HCT116 (cell line): ENCODE data around the gene VTI1A. TPM values are rescaled to one million over a fixed set of nuclear protein-coding genes. Genes with fewer than 3 reads are reported as not detected.

Experiments used
- ATAC-seq: fragments of 200-7000 bp; cut with Tn5 transposase; 2 replicates; pipeline ENCODE4 v1.9.1; 2020; ENCODE audit warnings: mild to moderate bottlenecking, moderate library complexity
- BruUV-seq: library from RNA; stranded (reverse); fragments of 400-500 nt; replicated peaks from 2 replicates; lab custom pipeline; 2021; lab: Mats Ljungman, UMichigan
- CTCF ChIA-PET: fragments of 300-600 bp; sonication (Branson Sonifier 250); formaldehyde crosslinking; loops from one replicate; lab custom pipeline; 2021; ENCODE audit warnings: antibody characterized with exemption; lab: Charles Lee
- POLR2A ChIA-PET: fragments of 300-600, 350-600 bp; sonication (Branson Sonifier 250); formaldehyde crosslinking; loops from one replicate; lab custom pipeline; 2021; ENCODE audit warnings: antibody characterized with exemption; lab: Charles Lee
- RAD21 ChIA-PET, 2 experiments: fragments of 300-600 bp; sonication (Branson Sonifier 250); formaldehyde crosslinking; loops; one replicate each; lab custom pipeline; 2023; ENCODE audit warnings: low total read pairs in 2 of 2; ENCODE audit not compliant: uncharacterized antibody in 2 of 2, unreplicated experiment in 2 of 2, low non-redundant PET in 1 of 2; lab: Charles Lee
- DNase-seq: peaks from one replicate; pipeline ENCODE4 v3.0.0-alpha.2; 2010; ENCODE audit warnings: low read depth, low spot score
- H2AFZ ChIP-seq: fragments of 200-600 bp; shearing (Covaris generic), sonication (generic); 2 replicates; pipeline ENCODE4 v1.6.1; 2017; ENCODE audit warnings: low read depth, mixed run types, mixed read lengths, antibody characterized with exemption, low read length; ENCODE audit not compliant: poor library complexity, severe bottlenecking
- H3K27ac ChIP-seq: 2 replicates; pipeline ENCODE4 v1.5.1; 2012; ENCODE audit warnings: low read depth, low read length
- H3K27me3 ChIP-seq: fragments of 200-600 bp; sonication (generic); 2 replicates; pipeline ENCODE4 v1.6.1; 2016; ENCODE audit warnings: mixed run types, low read length, mixed read lengths; ENCODE audit not compliant: insufficient read depth
- H3K36me3 ChIP-seq, 2 experiments: fragments of 200-500 bp in 1 of 2; fragments of 200-600 bp in 1 of 2; sonication (Bioruptor generic) in 1 of 2; sonication (generic) in 1 of 2; 2 replicates each; pipeline versions ENCODE4 v1.5.1 to v1.6.1; 2014 to 2016; ENCODE audit warnings: low read length in 2 of 2, inconsistent platforms in 1 of 2, mixed read lengths in 1 of 2, mixed run types in 1 of 2; ENCODE audit not compliant: insufficient read depth in 2 of 2, control insufficient read depth in 1 of 2
- H3K4me1 ChIP-seq, 2 experiments: fragments of 200-600 bp in 1 of 2; sonication (generic) in 1 of 2; 2 replicates each; pipeline versions ENCODE4 v1.5.1 to v1.6.1; 2012 to 2017; ENCODE audit warnings: low read length in 2 of 2, inconsistent platforms in 1 of 2, mild to moderate bottlenecking in 1 of 2, mixed read lengths in 1 of 2, mixed run types in 1 of 2, moderate library complexity in 1 of 2; ENCODE audit not compliant: insufficient read depth in 2 of 2, control insufficient read depth in 1 of 2
- H3K4me2 ChIP-seq: fragments of 200-600 bp; sonication (generic); 2 replicates; pipeline ENCODE4 v1.6.1; 2017; ENCODE audit warnings: mixed run types, low read length, mixed read lengths
- H3K4me3 ChIP-seq, 2 experiments: fragments of 200-600 bp in 1 of 2; sonication (generic) in 1 of 2; replicated peaks in 1 of 2; 2 replicates each; pipeline ENCODE4 v1.5.1; 2011 to 2016; ENCODE audit warnings: low read length in 2 of 2, control low read depth in 1 of 2, low read depth in 1 of 2, mild to moderate bottlenecking in 1 of 2, mixed read lengths in 1 of 2, mixed run types in 1 of 2
- H3K79me2 ChIP-seq: fragments of 200-600 bp; sonication (generic); 2 replicates; pipeline ENCODE4 v1.6.1; 2017; ENCODE audit warnings: mild to moderate bottlenecking, mixed run types, low read length, moderate library complexity, mixed read lengths; ENCODE audit not compliant: insufficient read depth
- H3K9ac ChIP-seq: fragments of 200-600 bp; sonication (generic); 2 replicates; pipeline ENCODE4 v1.6.1; 2016; ENCODE audit warnings: low read length, mixed read lengths
- H3K9me2 ChIP-seq: fragments of 200-600 bp; sonication (generic), shearing (Covaris generic); 2 replicates; pipeline ENCODE4 v1.6.1; 2017; ENCODE audit warnings: mixed run types, mild to moderate bottlenecking, moderate library complexity; ENCODE audit not compliant: insufficient read depth
- H3K9me3 ChIP-seq, 2 experiments: fragments of 200-500 bp in 1 of 2; fragments of 200-600 bp in 1 of 2; sonication (Bioruptor generic) in 1 of 2; sonication (generic) in 1 of 2; 2 replicates each; pipeline ENCODE4 v1.6.1; 2014 to 2017; ENCODE audit warnings: low read length in 2 of 2, mixed read lengths in 2 of 2, inconsistent platforms in 1 of 2, low read depth in 1 of 2, mild to moderate bottlenecking in 1 of 2, mixed run types in 1 of 2, moderate library complexity in 1 of 2; ENCODE audit not compliant: control insufficient read depth in 1 of 2, insufficient read depth in 1 of 2
- H4K20me1 ChIP-seq: fragments of 200-600 bp; sonication (generic), shearing (Covaris generic); 2 replicates; pipeline ENCODE4 v1.6.1; 2017; ENCODE audit warnings: mixed run types, mild to moderate bottlenecking, moderate library complexity; ENCODE audit not compliant: insufficient read depth
- CBX3 ChIP-seq: IDR thresholded peaks from 2 replicates; pipeline ENCODE4 v1.6.1; 2012; ENCODE audit warnings: low read depth
- CTCF ChIP-seq, 3 experiments: fragments of 200-600 bp in 1 of 3; sonication (generic) in 1 of 3; IDR thresholded peaks in 2 of 3; conservative IDR thresholded peaks in 1 of 3; 2 replicates each; pipeline ENCODE4 v1.5.1; 2012 to 2017; ENCODE audit warnings: low read depth in 2 of 3, low read length in 2 of 3, antibody characterized with exemption in 1 of 3, borderline replicate concordance in 1 of 3, control low read depth in 1 of 3, mild to moderate bottlenecking in 1 of 3, mixed read lengths in 1 of 3, mixed run types in 1 of 3, moderate library complexity in 1 of 3; ENCODE audit not compliant: insufficient read depth in 1 of 3
- EGR1 ChIP-seq: IDR thresholded peaks from 2 replicates; pipeline ENCODE4 v1.6.1; 2012; ENCODE audit warnings: low read depth
- EZH2 ChIP-seq: fragments of 200-600 bp; sonication (generic); IDR thresholded peaks from 2 replicates; pipeline ENCODE4 v1.6.1; 2017; ENCODE audit warnings: antibody characterized with exemption, mixed run types
- FOSL1 ChIP-seq: IDR thresholded peaks from 2 replicates; pipeline ENCODE4 v1.6.1; 2012; ENCODE audit warnings: low read depth
- JUND ChIP-seq: IDR thresholded peaks from 2 replicates; pipeline ENCODE4 v1.6.1; 2012
- POLR2A ChIP-seq: IDR thresholded peaks from 2 replicates; pipeline ENCODE4 v1.7.0; 2011; ENCODE audit warnings: borderline replicate concordance; ENCODE audit not compliant: insufficient read depth, insufficient read length; ENCODE audit errors: extremely low read depth
- RAD21 ChIP-seq: IDR thresholded peaks from 2 replicates; pipeline ENCODE4 v1.6.1; 2012; ENCODE audit warnings: low read depth, mild to moderate bottlenecking
- SIN3A ChIP-seq: IDR thresholded peaks from 2 replicates; pipeline ENCODE4 v1.6.1; 2012; ENCODE audit warnings: low read depth
- SRF ChIP-seq: IDR thresholded peaks from 2 replicates; pipeline ENCODE4 v1.6.1; 2012; ENCODE audit warnings: low read depth
- TCF7L2 ChIP-seq: IDR thresholded peaks from 2 replicates; pipeline ENCODE4 v1.7.0; 2011; ENCODE audit warnings: borderline replicate concordance, inconsistent platforms; ENCODE audit not compliant: insufficient read depth, insufficient read length; ENCODE audit errors: extremely low read depth
- YY1 ChIP-seq: IDR thresholded peaks from 2 replicates; pipeline ENCODE4 v1.6.1; 2011; ENCODE audit warnings: low read length, low read depth, moderate library complexity, mild to moderate bottlenecking; ENCODE audit not compliant: insufficient replicate concordance; ENCODE audit errors: extremely low read depth
- intact Hi-C: fragments of 100-400 bp; cut with micrococcal nuclease; formaldehyde crosslinking; loops from 2 replicates; pipeline ENCODE4 v1.10.0; 2022
- total RNA-seq: library from RNA; stranded (reverse); gene quantifications from one replicate; pipeline ENCODE4 v1.2.1, GENCODE V29; 2021; ENCODE audit not compliant: unreplicated experiment
- TF ChIP-seq, protein P1 (sequence below): IDR thresholded peaks from 2 replicates; pipeline ENCODE4 v1.6.1; 2011; ENCODE audit warnings: mild to moderate bottlenecking, low read length, moderate library complexity; ENCODE audit not compliant: insufficient replicate concordance; ENCODE audit errors: extremely low read depth

The VTI1A gene
- total RNA-seq, 1 experiment from 2014 or later, result 80.7 TPM

DNA sequence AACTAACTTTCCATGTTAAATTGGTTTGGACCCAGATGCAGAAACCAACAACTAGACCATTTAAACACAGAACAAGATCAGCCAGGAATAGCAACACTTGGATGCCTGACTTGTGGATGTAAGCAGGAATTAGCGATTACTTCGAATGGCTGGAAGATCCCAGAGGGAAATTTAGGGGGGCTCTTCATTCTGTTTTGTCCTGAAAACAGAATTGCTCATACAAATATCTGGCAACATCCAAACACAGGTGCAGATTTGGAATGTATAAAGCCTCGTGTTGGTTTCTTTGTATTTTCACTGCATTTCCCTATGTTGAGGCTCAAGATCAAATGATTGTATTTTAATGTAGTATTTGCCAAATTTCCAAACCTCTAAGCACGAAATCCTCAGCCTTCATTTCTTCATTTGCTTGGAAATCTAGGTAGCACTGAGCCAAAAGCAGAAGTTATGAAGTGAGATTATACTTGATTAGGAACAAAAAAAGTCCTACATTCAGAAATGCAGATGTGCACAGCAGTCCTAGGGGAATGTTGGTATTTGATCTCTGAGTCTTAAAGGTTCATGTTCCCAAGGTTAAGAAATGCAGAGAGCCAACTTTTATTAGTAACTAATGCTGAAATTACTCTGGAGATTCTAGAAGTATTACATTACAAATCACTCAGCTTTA lies 254.3 kb downstream of the VTI1A start:
- no peak overlapping the region for H2AFZ ChIP-seq
- H3K79me2 ChIP-seq, result no peaks in the 10 kb centered on the region
- no peaks in the 10 kb centered on the region for H3K36me3 ChIP-seq
- no peaks in the 10 kb centered on the region for H3K9me3 ChIP-seq
- H4K20me1 ChIP-seq, result no peaks in the 10 kb centered on the region
- no peak overlapping the region for H3K27ac ChIP-seq
- ChIA-PET CTCF (no interaction called here), RAD21 (no interaction called here)
- H3K27me3 ChIP-seq, result no peaks in the 10 kb centered on the region
- no peak overlapping the region for H3K4me2 ChIP-seq
- no peak for TF ChIP-seq RAD21
- TF ChIP-seq YY1, result no peak
- no peak for TF ChIP-seq FOSL1
- no peak for TF ChIP-seq CBX3
- no peak for TF ChIP-seq SIN3A
- no peak for TF ChIP-seq EZH2
- TF ChIP-seq JUND, result no peak
- TF ChIP-seq CTCF (IDR thresholded peaks at IDR 0.05 in 2 of 3, conservative IDR thresholded peaks at IDR 0.05 in 1 of 3; ENCODE audit: borderline replicate concordance in 1 of 3, insufficient read depth in 1 of 3, low read depth in 2 of 3, low read length in 2 of 3), result no peak
- TF ChIP-seq SRF, result no peak
- TF ChIP-seq, protein P1, sequence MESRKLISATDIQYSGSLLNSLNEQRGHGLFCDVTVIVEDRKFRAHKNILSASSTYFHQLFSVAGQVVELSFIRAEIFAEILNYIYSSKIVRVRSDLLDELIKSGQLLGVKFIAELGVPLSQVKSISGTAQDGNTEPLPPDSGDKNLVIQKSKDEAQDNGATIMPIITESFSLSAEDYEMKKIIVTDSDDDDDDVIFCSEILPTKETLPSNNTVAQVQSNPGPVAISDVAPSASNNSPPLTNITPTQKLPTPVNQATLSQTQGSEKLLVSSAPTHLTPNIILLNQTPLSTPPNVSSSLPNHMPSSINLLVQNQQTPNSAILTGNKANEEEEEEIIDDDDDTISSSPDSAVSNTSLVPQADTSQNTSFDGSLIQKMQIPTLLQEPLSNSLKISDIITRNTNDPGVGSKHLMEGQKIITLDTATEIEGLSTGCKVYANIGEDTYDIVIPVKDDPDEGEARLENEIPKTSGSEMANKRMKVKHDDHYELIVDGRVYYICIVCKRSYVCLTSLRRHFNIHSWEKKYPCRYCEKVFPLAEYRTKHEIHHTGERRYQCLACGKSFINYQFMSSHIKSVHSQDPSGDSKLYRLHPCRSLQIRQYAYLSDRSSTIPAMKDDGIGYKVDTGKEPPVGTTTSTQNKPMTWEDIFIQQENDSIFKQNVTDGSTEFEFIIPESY, result no peak
- TF ChIP-seq EGR1, result no peak
- no peak for TF ChIP-seq TCF7L2
- no peak for TF ChIP-seq POLR2A
- TF ChIP-seq, all 23 proteins: peak for 0
- POLR2A ChIA-PET, result interaction anchor here (0.9 kb wide), 1 partner anchor 65 kb away, joined by 3 read pairs; no protein-coding TSS in a partner anchor
- H3K9me2 ChIP-seq, result no peaks in the 10 kb centered on the region
- intact Hi-C loops, result no loop called here
- DNase-seq, result no peak
- H3K4me3 ChIP-seq, result no peak overlapping the region
- H3K4me1 ChIP-seq, result no peaks in the 10 kb centered on the region
- BruUV-seq, result no TSS peak
- no peak for ATAC-seq
- H3K9ac ChIP-seq, result no peak overlapping the region
